GM19452 (cell line): ENCODE data around the gene NUP62.

Experiments
- ATAC-seq: cut with Tn5 transposase; IDR thresholded peaks from one replicate; pipeline ENCODE4 v1.9.1; 2021; ENCODE audit not compliant: unreplicated experiment

NUP62 gene

GRCh38 chr19:49882643-49883042, 46.7 kb downstream of the NUP62 start:
- ATAC-seq: no peak

- ATAC-seq: no peak
Measured at GRCh38 chr19:49881672-49882394, 47.5 kb downstream of the NUP62 start.

GRCh38 chr19:49881186-49881585, 48.1 kb downstream of the NUP62 start:
- no peak for ATAC-seq

- ATAC-seq: no peak
Measured at GRCh38 chr19:49880162-49880869, 49.0 kb downstream of the NUP62 start.

- no peak for ATAC-seq
Measured at GRCh38 chr19:49879243-49879963, 49.9 kb downstream of the NUP62 start.

GRCh38 chr19:49878744-49879070, 50.6 kb downstream of the NUP62 start:
- ATAC-seq: no peak

GRCh38 chr19:49877879-49878743, 51.2 kb downstream of the NUP62 start:
- peak; percentile 47 for ATAC-seq

GRCh38 chr19:49877020-49877878, 52.1 kb downstream of the NUP62 start, which contains the start of the genes AKT1S1 and TBC1D17:
Gene AKT1S1 (minus strand): TSS chr19:49877355. CDS start chr19:49873295, 4,060 bp downstream.
Gene TBC1D17 (plus strand): TSS chr19:49877702. CDS start chr19:49877724, 22 bp downstream.
- peak; percentile 54 for ATAC-seq

GRCh38 chr19:49876422-49877019, 52.8 kb downstream of the NUP62 start:
- ATAC-seq: peak; percentile 48

GRCh38 chr19:49875857-49876421, 53.4 kb downstream of the NUP62 start:
- ATAC-seq: no peak

GRCh38 chr19:49875177-49875576, 54.1 kb downstream of the NUP62 start:
- no peak for ATAC-seq

GRCh38 chr19:49874503-49875157, 54.7 kb downstream of the NUP62 start:
- no peak for ATAC-seq

- ATAC-seq: no peak
Measured at GRCh38 chr19:49873834-49874233, 55.5 kb downstream of the NUP62 start.

GRCh38 chr19:49873129-49873521, 56.2 kb downstream of the NUP62 start:
- no peak for ATAC-seq

GRCh38 chr19:49872245-49873128, 56.8 kb downstream of the NUP62 start:
- no peak for ATAC-seq

GRCh38 chr19:49871349-49871985, 57.8 kb downstream of the NUP62 start:
- no peak for ATAC-seq

GRCh38 chr19:49870309-49870901, 58.9 kb downstream of the NUP62 start:
- ATAC-seq: no peak
